ENCODE results near the gene LTBP4.

LTBP4 gene

GRCh38 chr19:40638327-40638726 is 37.2 kb downstream of the LTBP4 start:
- DNase-seq (ENCODE audit: extremely low spot score): no peak
- POLR2A ChIA-PET: no interaction called here
- CTCF ChIA-PET: interaction anchor here (0.6 to 1.0 kb wide), 2 partner anchors 25 to 89 kb away, joined by 3 to 4 read pairs; no protein-coding TSS in a partner anchor
- TF ChIP-seq CTCF (IDR thresholded peaks at IDR 0.05; ENCODE audit: control extremely low read depth, extremely low read depth, low read depth, missing control alignments): no peak

- CTCF ChIA-PET: no interaction called here
Measured at GRCh38 chr19:40639638-40639982, 38.4 kb downstream of the LTBP4 start.

GRCh38 chr19:40640744-40641143 is 39.6 kb downstream of the LTBP4 start:
- no peak for TF ChIP-seq CTCF (IDR thresholded peaks at IDR 0.05; ENCODE audit: control extremely low read depth, extremely low read depth, low read depth, missing control alignments)
- POLR2A ChIA-PET: no interaction called here
- CTCF ChIA-PET: no interaction called here
- no peak for DNase-seq (ENCODE audit: extremely low spot score)

More at GRCh38 chr19:40639638-40639982, 38.4 kb downstream of the LTBP4 start:
- no peak for DNase-seq (ENCODE audit: extremely low spot score)
- POLR2A ChIA-PET: no interaction called here
- TF ChIP-seq CTCF (IDR thresholded peaks at IDR 0.05; ENCODE audit: control extremely low read depth, extremely low read depth, low read depth, missing control alignments): no peak

- POLR2A ChIA-PET: no interaction called here
- DNase-seq (ENCODE audit: extremely low spot score): no peak
- CTCF ChIA-PET: no interaction called here
- TF ChIP-seq CTCF (IDR thresholded peaks at IDR 0.05; ENCODE audit: control extremely low read depth, extremely low read depth, low read depth, missing control alignments): no peak
Measured at GRCh38 chr19:40641281-40641680, 40.1 kb downstream of the LTBP4 start.

- no peak for TF ChIP-seq CTCF (IDR thresholded peaks at IDR 0.05; ENCODE audit: control extremely low read depth, extremely low read depth, low read depth, missing control alignments)
- POLR2A ChIA-PET: no interaction called here
- CTCF ChIA-PET: interaction anchor here (0.8 to 5.7 kb wide), 2 partner anchors 8 to 11 kb away, joined by 3 to 74 read pairs; no protein-coding TSS in a partner anchor
- no peak for DNase-seq (ENCODE audit: extremely low spot score)
Measured at GRCh38 chr19:40642051-40642706, 41.0 kb downstream of the LTBP4 start.

- no peak for DNase-seq (ENCODE audit: extremely low spot score)
- no peak for TF ChIP-seq CTCF (IDR thresholded peaks at IDR 0.05; ENCODE audit: control extremely low read depth, extremely low read depth, low read depth, missing control alignments)
- CTCF ChIA-PET: interaction anchor here (0.8 to 5.7 kb wide), 2 partner anchors 8 to 10 kb away, joined by 3 to 74 read pairs; no protein-coding TSS in a partner anchor
- POLR2A ChIA-PET: no interaction called here
Measured at GRCh38 chr19:40642757-40643305, 41.7 kb downstream of the LTBP4 start.
